Endothelial cell of umbilical vein (primary cell): ENCODE data around the gene LSM7. TPM values are rescaled to one million over a fixed set of nuclear protein-coding genes. Genes with fewer than 3 reads are reported as not detected.

Experiments
- BruUV-seq: library from RNA; stranded (reverse); fragments of 400-500 nt; replicated peaks from 2 replicates; lab custom pipeline; 2021; lab: Mats Ljungman, UMichigan
- CTCF ChIA-PET: fragments of 300-600, 350-600 bp; sonication (Branson Sonifier 250); formaldehyde crosslinking; loops from one replicate; lab custom pipeline; 2021; ENCODE audit warnings: antibody characterized with exemption, inconsistent platforms; lab: Charles Lee
- POLR2A ChIA-PET: fragments of 300-600, 350-600 bp; sonication (Branson Sonifier 250); formaldehyde crosslinking; loops from one replicate; lab custom pipeline; 2021; ENCODE audit warnings: antibody characterized with exemption, inconsistent platforms; lab: Charles Lee
- DNase-seq: peaks from one replicate; pipeline ENCODE4 v3.0.0-alpha.2; 2011; ENCODE audit warnings: low read depth, low spot score
- FAIRE-seq: peaks from 2 replicates; lab custom pipeline; 2011; peaks lifted over from hg19 to GRCh38; lab: Jason Lieb, UNC
- H2AFZ ChIP-seq: 2 replicates; pipeline ENCODE4 v1.6.0; 2012; ENCODE audit warnings: low read depth, low read length, control low read depth, inconsistent platforms
- H3K27ac ChIP-seq: 2 replicates; pipeline ENCODE4 v1.5.1; 2011; ENCODE audit warnings: low read depth, mild to moderate bottlenecking, control low read depth, low read length, moderate library complexity; ENCODE audit not compliant: insufficient read depth
- H3K27me3 ChIP-seq, 2 experiments: 2 replicates each; pipeline versions ENCODE4 v1.6.0 to v1.6.1; 2011; ENCODE audit warnings: low read length in 2 of 2, mixed read lengths in 1 of 2; ENCODE audit not compliant: control insufficient read depth in 2 of 2, insufficient read depth in 2 of 2
- H3K36me3 ChIP-seq, 2 experiments: 2 replicates in 1 of 2; 3 replicates in 1 of 2; pipeline ENCODE4 v1.5.1; 2011; ENCODE audit warnings: low read length in 2 of 2, mild to moderate bottlenecking in 1 of 2, moderate library complexity in 1 of 2; ENCODE audit not compliant: control insufficient read depth in 2 of 2, insufficient read depth in 2 of 2; ENCODE audit errors: extremely low read depth in 1 of 2
- H3K4me1 ChIP-seq: 3 replicates; pipeline ENCODE4 v1.5.1; 2011; ENCODE audit warnings: mild to moderate bottlenecking, low read length; ENCODE audit not compliant: control insufficient read depth, insufficient read depth; ENCODE audit errors: extremely low read depth
- H3K4me2 ChIP-seq: 2 replicates; pipeline ENCODE4 v1.6.1; 2011; ENCODE audit warnings: low read length, control low read depth, mixed read lengths; ENCODE audit not compliant: insufficient read depth
- H3K4me3 ChIP-seq, 3 experiments: fragments of 200-600 bp in 1 of 3; sonication (generic), shearing (Covaris generic) in 1 of 3; replicated peaks in 1 of 3; 2 replicates each; pipeline ENCODE4 v1.5.1; 2011 to 2016; ENCODE audit warnings: control low read depth in 3 of 3, low read length in 3 of 3, mild to moderate bottlenecking in 2 of 3, inconsistent platforms in 1 of 3, low read depth in 1 of 3, moderate library complexity in 1 of 3; ENCODE audit not compliant: insufficient read depth in 1 of 3
- H3K79me2 ChIP-seq: 2 replicates; pipeline ENCODE4 v1.6.0; 2012; ENCODE audit warnings: low read length, inconsistent platforms; ENCODE audit not compliant: control insufficient read depth, insufficient read depth
- H3K9ac ChIP-seq: replicated peaks from 2 replicates; pipeline ENCODE3; 2011; ENCODE audit warnings: low read length, control low read depth; ENCODE audit not compliant: insufficient read depth; ENCODE audit errors: extremely low read depth
- H3K9me1 ChIP-seq: replicated peaks from 3 replicates; pipeline ENCODE4 v1.6.0; 2011; ENCODE audit warnings: mild to moderate bottlenecking, low read length; ENCODE audit not compliant: control insufficient read depth, insufficient read depth; ENCODE audit errors: extremely low read depth
- H3K9me3 ChIP-seq: replicated peaks from 2 replicates; pipeline ENCODE4 v1.5.1; 2012; ENCODE audit warnings: low read length, inconsistent platforms; ENCODE audit not compliant: control insufficient read depth, insufficient read depth
- H4K20me1 ChIP-seq: replicated peaks from 2 replicates; pipeline ENCODE3; 2011; ENCODE audit warnings: mild to moderate bottlenecking, low read length; ENCODE audit not compliant: control insufficient read depth, insufficient read depth; ENCODE audit errors: extremely low read depth
- CTCF ChIP-seq, 2 donors: IDR thresholded peaks; 1 replicate in 1 of 2; 2 replicates in 1 of 2; pipeline ENCODE4 v1.5.1; 2011; ENCODE audit warnings: low read length in 2 of 2, mild to moderate bottlenecking in 2 of 2, moderate library complexity in 2 of 2, control low read depth in 1 of 2, inconsistent platforms in 1 of 2, low read depth in 1 of 2; ENCODE audit not compliant: insufficient read depth in 1 of 2; ENCODE audit errors: extremely low read depth in 1 of 2
- EZH2 ChIP-seq: IDR thresholded peaks from 2 replicates; pipeline ENCODE4 v1.6.1; 2012; ENCODE audit warnings: borderline replicate concordance, low read depth, mild to moderate bottlenecking, moderate library complexity, low read length, inconsistent platforms; ENCODE audit not compliant: severe bottlenecking
- FOS ChIP-seq: IDR thresholded peaks from 2 replicates; pipeline ENCODE4 v1.6.1; 2011; ENCODE audit warnings: mild to moderate bottlenecking, low read length, moderate library complexity, borderline replicate concordance; ENCODE audit not compliant: insufficient read depth
- GATA2 ChIP-seq: IDR thresholded peaks from 2 replicates; pipeline ENCODE4 v1.7.0; 2011; ENCODE audit warnings: low read depth, mild to moderate bottlenecking, moderate library complexity, mixed read lengths, low read length; ENCODE audit not compliant: insufficient read length, insufficient read depth
- MAX ChIP-seq: IDR thresholded peaks from 2 replicates; pipeline ENCODE4 v1.6.1; 2011; ENCODE audit not compliant: insufficient read depth, insufficient read length
- MYC ChIP-seq: IDR thresholded peaks from one replicate; pipeline ENCODE4 v1.6.1; 2011; ENCODE audit warnings: mild to moderate bottlenecking, low read depth, low read length
- POLR2A ChIP-seq: IDR thresholded peaks from 2 replicates; pipeline ENCODE4 v1.6.1; 2012; ENCODE audit warnings: low read depth, mild to moderate bottlenecking, control low read depth, low read length
- POLR2AphosphoS5 ChIP-seq: IDR thresholded peaks from 2 replicates; pipeline ENCODE4 v1.6.1; 2012; ENCODE audit warnings: low read depth, mild to moderate bottlenecking, control low read depth, low read length, moderate library complexity; ENCODE audit not compliant: insufficient read depth
- dilution Hi-C: fragments of 300-500 bp; cut with MboI; formaldehyde crosslinking; loops from one replicate; pipeline ENCODE4 v1.15.0; 2019; ENCODE audit warnings: low sequenced_read_pairs; ENCODE audit not compliant: extremely low pct_ligation_motif_present
- intact Hi-C: fragments of 100-400 bp; cut with micrococcal nuclease; formaldehyde crosslinking; loops from one replicate; pipeline ENCODE4 v1.10.0; 2022
- polyA plus RNA-seq, 4 experiments: library from polyadenylated mRNA; depleted of rRNA in 3 of 4; stranded (reverse) in 3 of 4; unstranded in 1 of 4; fragments of >200 nt; gene quantifications; 2 replicates each; pipeline versions ENCODE4 v1.2.1 to v1.2.3, GENCODE V29; 2011 to 2012; ENCODE audit warnings: missing spikeins in 1 of 4
- total RNA-seq: library from RNA; stranded (reverse); gene quantifications from 2 replicates; pipeline ENCODE4 v1.2.3, GENCODE V29; 2021

LSM7 gene
- total and polyA plus RNA-seq, 2 donors (not counting 3 experiments of a cell fraction or from before 2014, with no cell fraction given) = 124 to 673 TPM

DNA sequence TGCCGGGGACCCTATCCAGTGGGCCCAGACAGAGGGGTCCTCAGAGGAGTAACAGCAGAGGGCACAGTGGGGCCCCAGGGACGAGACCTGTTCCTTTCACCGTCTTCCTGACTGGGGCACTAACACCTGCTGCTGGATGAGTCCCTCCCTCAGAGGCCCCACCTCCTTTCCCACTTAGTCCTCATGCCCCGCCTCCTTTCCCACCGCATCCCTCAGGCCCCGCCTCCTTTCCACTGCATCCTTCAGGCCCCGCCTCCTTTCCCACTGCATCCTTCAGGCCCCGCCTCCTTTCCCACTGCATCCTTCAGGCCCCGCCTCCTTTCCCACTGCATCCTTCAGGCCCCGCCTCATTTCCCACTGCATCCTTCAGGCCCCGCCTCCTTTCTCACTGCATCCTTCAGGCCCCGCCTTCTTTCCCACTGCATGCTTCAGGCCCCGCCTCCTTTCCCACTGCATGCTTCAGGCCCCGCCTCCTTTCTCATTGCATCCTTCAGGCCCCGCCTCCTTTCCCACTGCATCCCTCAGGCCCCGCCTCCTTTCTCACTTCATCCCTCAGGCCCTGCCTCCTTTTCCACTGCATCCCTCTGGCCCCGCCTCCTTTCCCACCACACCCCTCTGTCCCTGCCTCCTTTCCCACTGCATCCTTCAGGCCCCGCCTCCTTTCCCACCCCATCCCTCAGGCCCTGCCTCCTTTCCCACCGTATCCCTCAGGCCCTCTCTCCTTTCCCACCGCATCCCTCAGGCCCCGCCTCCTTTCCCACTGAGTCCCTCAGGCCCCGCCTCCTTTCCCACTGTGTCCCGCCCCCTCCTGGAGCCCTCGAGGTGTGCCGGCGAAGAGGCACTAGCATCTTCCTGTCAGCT is 6.8 kb upstream of the LSM7 start:
- Histone ChIP-seq H3K4me2 (no peak overlapping the region), H3K4me1 (no peaks in the 10 kb centered on the region), H2AFZ (no peak overlapping the region), H3K27me3 (no peaks in the 10 kb centered on the region), H3K4me3 (no peak overlapping the region), H3K79me2 (peaks cover 17% of the 10 kb centered on the region), H3K9me3 (no peaks in the 10 kb centered on the region), H4K20me1 (no peaks in the 10 kb centered on the region), H3K27ac (no peak overlapping the region), H3K9me1 (no peaks in the 10 kb centered on the region), H3K36me3 (no peaks in the 10 kb centered on the region), H3K9ac (no peak overlapping the region)
- BruUV-seq = no TSS peak
- intact Hi-C loops = no loop called here
- no peak for TF ChIP-seq MAX
- no peak for TF ChIP-seq FOS
- no peak for TF ChIP-seq CTCF (IDR thresholded peaks at IDR 0.05; ENCODE audit: extremely low read depth in 1 of 2, insufficient read depth in 1 of 2, low read depth in 1 of 2, low read length in 2 of 2)
- no peak for TF ChIP-seq EZH2
- no peak for TF ChIP-seq POLR2AphosphoS5
- TF ChIP-seq POLR2A = no peak
- TF ChIP-seq MYC = no peak
- no peak for TF ChIP-seq GATA2
- ChIA-PET CTCF (no interaction called here), POLR2A (no interaction called here)
- FAIRE-seq (no peak), DNase-seq (no peak)
- dilution Hi-C loops = no loop called here
